GM21825 (cell line): ENCODE data around the gene CACNG8.

ENCODE experiments used
- ATAC-seq: cut with Tn5 transposase; IDR thresholded peaks from one replicate; pipeline ENCODE4 v1.9.1; 2021; ENCODE audit warnings: mild to moderate bottlenecking, moderate library complexity; ENCODE audit not compliant: unreplicated experiment

CACNG8 gene

DNA sequence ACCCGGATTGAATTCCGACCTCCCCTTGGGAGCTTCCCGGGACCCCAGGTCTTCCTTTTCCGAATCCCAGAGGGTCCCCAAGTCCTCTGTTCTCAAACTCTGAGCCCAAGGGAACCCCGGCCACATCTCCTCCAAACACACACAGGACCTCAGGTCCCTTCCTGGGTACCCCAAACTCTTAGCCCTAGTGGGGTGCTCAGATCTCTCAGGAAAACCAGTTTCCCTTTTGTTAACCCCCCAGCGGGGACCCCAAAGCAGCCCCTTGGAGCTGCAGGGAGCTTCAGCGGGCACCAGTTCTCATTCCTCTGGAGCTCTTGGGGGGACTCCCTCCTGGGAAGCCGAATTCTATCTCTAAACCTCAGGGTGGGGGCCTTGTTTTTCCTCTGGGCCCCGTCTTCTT is 29.5 kb downstream of the CACNG8 start:
- no peak for ATAC-seq

DNA sequence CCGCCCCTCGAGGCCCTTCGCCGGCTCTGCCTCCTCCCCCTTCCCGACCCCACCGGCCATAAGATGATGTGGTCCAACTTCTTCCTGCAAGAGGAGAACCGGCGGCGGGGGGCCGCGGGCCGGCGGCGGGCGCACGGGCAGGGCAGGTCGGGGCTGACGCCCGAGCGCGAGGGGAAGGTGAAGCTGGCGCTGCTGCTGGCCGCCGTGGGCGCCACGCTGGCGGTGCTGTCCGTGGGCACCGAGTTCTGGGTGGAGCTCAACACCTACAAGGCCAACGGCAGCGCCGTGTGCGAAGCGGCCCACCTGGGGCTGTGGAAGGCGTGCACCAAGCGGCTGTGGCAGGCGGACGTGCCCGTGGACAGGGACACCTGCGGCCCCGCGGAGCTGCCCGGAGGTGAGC is 30.1 kb downstream of the CACNG8 start:
- no peak for ATAC-seq

- no peak for ATAC-seq
Observed at GRCh38 chr19:53993448-53993847, 30.7 kb downstream of the CACNG8 start.

DNA sequence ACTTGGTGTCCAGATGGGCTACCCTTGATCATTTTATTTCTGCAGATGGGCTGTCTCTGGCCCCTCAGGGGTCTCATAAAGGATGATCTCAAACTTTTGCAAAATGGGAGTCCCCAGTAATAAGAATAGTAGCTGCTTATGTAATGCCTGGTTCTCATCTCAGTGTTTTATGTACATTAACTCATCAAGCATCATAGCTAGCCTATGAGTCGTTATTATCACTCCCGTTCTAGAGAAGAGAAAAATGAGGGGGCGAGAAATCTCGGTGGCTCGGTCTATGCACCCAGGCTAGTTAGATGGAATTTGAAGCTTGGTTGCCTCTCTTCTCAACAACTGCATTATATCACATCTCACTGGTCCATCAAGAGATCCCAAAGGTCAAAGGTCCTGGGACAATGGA is 32.1 kb downstream of the CACNG8 start:
- no peak for ATAC-seq

DNA sequence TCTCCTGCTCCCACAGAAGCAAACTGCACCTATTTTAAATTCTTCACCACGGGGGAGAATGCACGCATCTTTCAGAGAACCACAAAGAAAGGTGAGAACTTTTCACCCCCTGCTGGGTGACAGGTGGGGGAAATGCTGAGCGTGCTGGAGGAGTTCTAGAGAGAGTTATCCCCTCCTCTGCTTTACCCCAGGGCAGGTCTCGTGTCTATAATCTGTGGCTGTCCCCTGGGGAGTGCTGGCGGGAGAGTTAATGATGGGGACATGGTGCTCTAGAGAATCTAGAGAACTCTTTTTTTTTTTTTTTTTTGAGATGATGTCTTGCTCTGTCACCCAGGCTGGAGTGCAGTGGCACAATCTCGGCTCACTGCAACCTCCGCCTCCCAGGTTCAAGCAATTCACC is 35.5 kb downstream of the CACNG8 start:
- ATAC-seq: no peak

GRCh38 chr19:53999694-54000093 is 37.0 kb downstream of the CACNG8 start:
- ATAC-seq: no peak

GRCh38 chr19:54001496-54001895 is 38.8 kb downstream of the CACNG8 start:
- ATAC-seq: no peak

DNA sequence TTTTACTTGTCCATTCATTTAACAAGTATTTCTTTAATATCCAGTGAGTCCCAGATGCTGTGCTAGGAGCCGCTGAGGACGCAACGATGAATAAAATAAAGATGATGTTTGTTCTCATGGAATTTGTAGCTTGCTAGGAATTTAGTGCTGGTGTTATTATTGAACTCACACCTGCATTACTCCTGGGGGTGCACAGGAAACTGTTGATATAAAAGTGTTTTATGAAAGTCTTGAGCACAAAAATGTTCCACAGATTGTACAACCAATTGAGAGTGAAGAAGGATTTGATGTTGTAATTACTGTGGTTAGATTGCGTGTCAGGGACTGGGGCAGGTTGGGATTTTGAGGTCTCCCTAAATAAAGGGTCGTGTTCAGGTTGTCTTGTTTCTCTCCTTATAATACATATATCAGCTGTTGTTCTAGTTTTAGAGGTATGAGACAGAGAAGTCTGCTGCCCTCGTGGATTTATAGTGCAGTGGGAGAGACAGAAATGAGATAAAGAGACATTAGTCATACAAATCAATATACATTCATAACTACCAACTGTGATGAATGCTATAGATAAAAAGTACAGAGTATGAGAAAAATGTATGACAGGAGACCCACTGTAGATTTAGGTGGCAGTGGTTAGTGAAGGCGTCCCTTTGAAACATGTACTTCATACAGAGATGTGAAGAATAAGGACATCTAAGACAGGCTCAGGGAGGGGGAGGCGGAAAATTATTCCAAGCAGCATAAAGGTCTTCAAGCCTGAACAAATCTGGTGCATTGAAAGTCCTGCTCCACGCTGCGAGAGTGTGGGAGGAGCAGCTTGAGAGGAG is 40.0 kb downstream of the CACNG8 start:
- ATAC-seq: no peak

- ATAC-seq: no peak
Observed at GRCh38 chr19:54009440-54009839, 46.7 kb downstream of the CACNG8 start.

- no peak for ATAC-seq
Observed at GRCh38 chr19:54010474-54010873, 47.7 kb downstream of the CACNG8 start.

DNA sequence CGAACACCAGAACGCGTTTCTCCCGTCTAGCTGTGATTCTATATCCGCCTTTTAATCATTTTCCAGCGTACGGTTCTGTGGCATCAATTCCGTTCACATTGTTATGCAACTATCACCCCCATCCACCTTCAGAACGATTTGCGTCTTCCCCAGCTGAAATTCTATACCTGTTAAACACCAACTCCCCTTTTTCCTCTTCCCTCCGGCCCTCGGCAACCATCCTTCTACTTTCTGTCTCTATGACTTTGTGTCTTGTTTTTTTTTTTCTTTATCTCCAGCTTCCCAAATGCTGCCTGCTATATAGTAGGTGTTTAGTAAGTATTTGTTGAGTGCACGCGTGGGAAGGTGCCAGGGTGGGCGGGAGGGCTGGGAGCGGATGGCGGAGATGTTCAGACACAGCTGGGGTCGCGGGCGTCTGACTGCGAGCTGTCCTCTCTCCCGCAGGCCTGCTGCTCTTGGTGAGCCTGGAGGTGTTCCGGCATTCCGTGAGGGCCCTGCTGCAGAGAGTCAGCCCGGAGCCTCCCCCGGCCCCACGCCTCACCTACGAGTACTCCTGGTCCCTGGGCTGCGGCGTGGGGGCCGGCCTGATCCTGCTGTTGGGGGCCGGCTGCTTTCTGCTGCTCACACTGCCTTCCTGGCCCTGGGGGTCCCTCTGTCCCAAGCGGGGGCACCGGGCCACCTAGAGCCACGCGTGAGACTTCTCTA is 48.9 kb downstream of the CACNG8 start:
- ATAC-seq: no peak

DNA sequence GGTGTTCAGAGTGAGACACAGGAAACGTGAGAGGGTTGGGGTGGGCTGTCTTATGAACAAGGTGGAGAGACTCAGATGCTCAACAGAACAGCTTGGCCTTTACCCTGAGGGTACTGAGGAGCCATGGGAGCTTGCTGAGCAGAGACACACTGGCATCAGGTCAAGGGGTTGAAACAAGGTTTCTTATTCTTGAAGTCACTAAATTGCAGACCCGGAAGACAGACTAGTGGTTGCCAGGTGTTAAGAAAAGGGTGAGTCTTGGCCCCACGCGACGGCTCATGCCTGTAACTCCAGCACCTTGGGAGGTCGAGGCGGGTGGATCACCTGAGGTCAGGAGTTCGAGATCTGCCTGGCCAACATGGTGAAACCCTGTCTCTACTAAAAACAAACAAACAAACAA is 51.1 kb downstream of the CACNG8 start:
- ATAC-seq: no peak

- ATAC-seq: no peak
Observed at GRCh38 chr19:54014920-54015560, 52.3 kb downstream of the CACNG8 start.

DNA sequence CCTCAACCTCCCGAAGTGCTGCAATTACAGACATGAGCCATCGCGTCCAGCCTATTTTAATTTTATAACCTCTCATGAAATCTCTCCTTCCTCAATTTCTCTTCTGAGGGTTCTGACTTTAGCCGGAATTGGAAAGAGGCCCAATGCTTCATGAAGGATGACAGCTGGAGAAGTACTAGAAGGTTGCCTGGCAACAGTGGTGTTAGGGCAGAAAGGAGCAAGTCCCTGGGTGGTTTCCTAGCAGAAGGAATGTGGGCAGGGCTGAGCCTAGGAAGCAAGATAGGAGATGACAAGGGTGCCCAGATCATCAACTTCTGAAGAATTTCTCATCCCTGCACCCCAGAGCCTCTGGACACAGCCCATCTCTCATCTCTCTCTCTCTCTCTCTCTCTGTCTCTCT is 54.5 kb downstream of the CACNG8 start:
- ATAC-seq: no peak

DNA sequence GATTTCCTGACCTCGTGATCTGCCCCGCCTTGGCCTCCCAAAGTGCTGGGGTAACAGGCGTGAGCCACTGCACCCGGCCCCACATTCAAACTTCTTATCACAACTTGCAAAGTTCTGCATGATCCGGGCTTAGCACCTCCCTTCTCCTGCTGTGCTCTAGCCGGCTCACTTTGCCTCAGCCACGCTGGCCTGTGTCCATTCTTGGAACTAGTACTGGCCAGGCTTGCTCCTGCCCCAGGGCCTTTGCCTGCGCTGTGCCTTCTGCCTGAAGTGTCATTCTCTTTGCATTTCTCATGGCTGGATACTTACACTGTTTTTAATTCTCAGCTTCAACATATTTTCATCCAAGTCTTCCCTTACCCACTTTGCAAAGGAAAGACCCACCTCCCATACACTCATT is 58.6 kb downstream of the CACNG8 start:
- ATAC-seq: no peak

GRCh38 chr19:54021932-54022331 is 59.2 kb downstream of the CACNG8 start:
- no peak for ATAC-seq

DNA sequence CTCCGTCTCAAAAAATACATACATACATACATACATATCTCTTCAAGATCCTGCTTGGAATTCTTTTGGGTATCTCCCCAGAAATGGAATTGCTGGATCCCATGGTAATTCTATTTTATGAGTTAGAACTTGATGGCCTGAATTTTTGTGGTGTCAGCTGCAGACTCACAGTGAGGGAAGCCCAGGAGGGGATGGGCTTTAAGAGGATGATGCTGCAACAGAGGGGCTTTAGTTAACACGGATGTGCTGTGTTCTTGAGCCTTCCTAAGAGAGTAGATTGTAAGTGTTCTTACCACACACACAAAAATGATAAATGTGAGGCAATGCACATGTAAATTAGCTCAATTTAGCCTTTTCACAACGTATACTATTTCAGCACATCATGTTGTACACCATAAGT is 60.5 kb downstream of the CACNG8 start:
- no peak for ATAC-seq

DNA sequence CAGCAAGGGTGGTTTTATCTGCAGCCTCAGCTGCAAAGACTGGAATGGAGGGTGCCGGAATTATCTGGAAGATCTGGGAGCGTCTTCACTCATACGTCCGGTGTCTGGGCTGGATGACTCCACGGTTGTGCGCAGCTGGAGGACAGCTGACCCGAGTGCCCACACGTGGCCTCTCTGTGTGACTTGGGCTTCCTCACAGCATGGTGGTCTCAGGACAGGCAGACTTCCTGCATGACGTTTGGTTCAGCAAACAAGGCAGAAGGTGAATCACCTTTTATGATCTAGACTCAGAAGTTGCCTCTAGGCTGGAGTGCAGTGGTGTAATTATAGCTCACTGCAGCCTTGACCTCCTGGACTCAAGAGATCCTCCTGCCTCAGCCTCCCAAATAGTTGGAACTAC is 61.9 kb downstream of the CACNG8 start:
- ATAC-seq: no peak

DNA sequence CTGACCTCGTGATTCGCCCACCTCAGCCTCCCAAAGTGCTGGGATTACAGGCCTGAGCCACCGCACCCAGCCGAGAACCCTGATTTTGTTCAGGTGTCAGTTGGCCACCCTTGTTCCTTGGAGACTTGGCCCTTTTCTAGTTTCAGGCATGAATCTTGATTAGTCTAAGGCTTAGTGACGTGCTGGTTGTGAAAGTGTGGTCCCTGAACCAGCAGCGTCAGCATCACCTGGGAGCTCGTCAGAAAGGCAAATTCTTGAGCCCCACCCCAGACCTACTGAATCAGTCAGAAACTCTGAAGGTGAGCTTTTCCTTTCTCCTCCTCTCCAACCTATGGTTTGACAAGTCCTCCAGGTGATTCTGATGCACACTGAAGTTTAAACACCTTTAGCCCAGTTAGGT is 63.9 kb downstream of the CACNG8 start:
- ATAC-seq: no peak

DNA sequence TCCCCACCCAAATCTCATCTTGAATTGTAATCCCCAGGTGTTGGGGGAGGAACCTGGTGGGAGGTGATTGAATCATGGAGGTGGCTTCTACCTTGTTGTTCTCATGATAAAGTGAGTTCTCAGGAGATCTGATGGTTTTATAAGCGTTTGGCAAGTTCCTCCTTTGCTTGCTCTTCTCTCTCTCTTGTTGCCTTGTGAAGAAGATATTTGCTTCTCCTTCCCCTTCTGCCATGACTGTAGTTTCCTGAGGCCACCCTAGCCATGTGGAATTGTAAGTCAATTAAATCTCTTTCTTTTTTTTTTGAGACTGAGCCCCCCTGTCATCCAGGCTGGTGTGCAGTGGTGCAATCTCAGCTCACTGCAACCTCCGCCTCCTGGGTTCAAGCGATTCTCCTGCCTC is 66.6 kb downstream of the CACNG8 start:
- no peak for ATAC-seq

DNA sequence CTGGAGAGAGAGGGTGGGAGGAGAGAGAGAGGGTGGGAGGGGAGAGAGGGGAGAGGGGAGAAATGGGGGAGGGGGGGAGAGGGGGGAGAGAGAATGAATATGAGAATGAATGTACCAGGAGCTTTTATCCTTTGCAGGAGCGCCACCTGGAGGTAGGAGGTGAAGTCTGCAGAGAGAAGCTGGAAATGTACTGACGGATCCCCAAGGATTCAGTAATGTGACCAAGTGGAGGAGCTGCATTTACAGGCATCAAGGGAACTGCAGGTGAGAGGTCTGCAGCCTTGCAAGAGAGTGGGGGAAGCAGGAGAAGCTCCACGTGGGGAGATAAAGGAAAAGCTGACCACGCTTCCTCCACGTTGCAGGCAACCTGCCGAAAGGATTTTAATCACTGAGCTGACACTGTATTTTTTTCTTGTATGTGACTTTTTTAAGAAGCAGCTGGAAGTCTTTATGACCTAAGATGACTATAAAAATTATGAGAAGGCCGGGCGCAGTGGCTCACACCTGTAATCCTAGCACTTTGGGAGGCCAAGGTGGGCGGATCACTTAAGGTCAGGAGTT is 67.3 kb downstream of the CACNG8 start:
- ATAC-seq: no peak
